Progenitor cell of endocrine pancreas (in vitro differentiated cells): ENCODE measurements around the gene CASP8AP2. TPM values are rescaled to one million over a fixed set of nuclear protein-coding genes. Genes with fewer than 3 reads are reported as not detected.

Source experiments
- DNase-seq: peaks from one replicate; pipeline ENCODE4 v3.0.0; 2021; ENCODE audit warnings: low spot score; ENCODE audit not compliant: unreplicated experiment
- H3K27ac Mint-ChIP-seq: 2 replicates; pipeline ENCODE4 v1.8.0; 2021; ENCODE audit warnings: mild to moderate bottlenecking, moderate library complexity, mixed read lengths
- H3K27me3 Mint-ChIP-seq: 2 replicates; pipeline ENCODE4 v1.8.0; 2021; ENCODE audit warnings: mixed read lengths
- H3K36me3 Mint-ChIP-seq: 2 replicates; pipeline ENCODE4 v1.8.0; 2022; ENCODE audit warnings: mixed read lengths; ENCODE audit not compliant: insufficient read depth
- H3K4me1 Mint-ChIP-seq: 2 replicates; pipeline ENCODE4 v1.8.0; 2021; ENCODE audit warnings: low read depth, mixed read lengths
- H3K4me3 Mint-ChIP-seq: 2 replicates; pipeline ENCODE4 v1.8.0; 2021; ENCODE audit warnings: low read depth, mild to moderate bottlenecking, moderate library complexity, mixed read lengths
- H3K9me3 Mint-ChIP-seq: 2 replicates; pipeline ENCODE4 v1.8.0; 2021; ENCODE audit warnings: low read depth, mixed read lengths
- total RNA-seq: library from RNA; stranded (reverse); gene quantifications from 2 replicates; pipeline ENCODE4 v1.2.1, GENCODE V29; 2021
- TF ChIP-seq, protein P1 (sequence below): fragments of 200-600 bp; sonication (generic); IDR thresholded peaks from one replicate; pipeline ENCODE4 v1.5.0; 2021; ENCODE audit warnings: antibody characterized with exemption, mild to moderate bottlenecking; ENCODE audit not compliant: unreplicated experiment

Gene CASP8AP2
- total RNA-seq, 1 donor from 2014 or later = 31.9 TPM

DNA sequence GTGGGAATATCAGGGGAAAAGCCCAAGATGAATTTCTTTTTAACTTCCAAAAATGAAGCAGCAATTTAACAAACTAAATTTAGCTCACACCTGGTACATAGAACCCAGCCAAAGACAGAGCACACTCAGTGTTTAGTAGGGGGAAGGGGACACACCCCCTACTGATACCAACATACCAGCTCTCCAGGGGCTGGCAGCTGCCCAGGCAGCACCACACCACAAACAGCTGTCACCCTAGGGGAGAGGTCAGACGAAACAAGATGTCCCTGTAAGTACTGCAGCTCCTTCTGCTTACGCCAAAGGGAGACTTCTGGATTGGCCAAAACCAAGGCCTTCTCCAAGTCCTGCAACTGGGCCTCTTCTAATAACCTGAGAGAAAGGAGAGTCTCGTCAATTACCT lies 36.1 kb upstream of the CASP8AP2 start:
- Mint-ChIP-seq H3K36me3 (peaks cover 18% of the 10 kb centered on the region), H3K4me3 (no peak overlapping the region)
- TF ChIP-seq, protein P1, sequence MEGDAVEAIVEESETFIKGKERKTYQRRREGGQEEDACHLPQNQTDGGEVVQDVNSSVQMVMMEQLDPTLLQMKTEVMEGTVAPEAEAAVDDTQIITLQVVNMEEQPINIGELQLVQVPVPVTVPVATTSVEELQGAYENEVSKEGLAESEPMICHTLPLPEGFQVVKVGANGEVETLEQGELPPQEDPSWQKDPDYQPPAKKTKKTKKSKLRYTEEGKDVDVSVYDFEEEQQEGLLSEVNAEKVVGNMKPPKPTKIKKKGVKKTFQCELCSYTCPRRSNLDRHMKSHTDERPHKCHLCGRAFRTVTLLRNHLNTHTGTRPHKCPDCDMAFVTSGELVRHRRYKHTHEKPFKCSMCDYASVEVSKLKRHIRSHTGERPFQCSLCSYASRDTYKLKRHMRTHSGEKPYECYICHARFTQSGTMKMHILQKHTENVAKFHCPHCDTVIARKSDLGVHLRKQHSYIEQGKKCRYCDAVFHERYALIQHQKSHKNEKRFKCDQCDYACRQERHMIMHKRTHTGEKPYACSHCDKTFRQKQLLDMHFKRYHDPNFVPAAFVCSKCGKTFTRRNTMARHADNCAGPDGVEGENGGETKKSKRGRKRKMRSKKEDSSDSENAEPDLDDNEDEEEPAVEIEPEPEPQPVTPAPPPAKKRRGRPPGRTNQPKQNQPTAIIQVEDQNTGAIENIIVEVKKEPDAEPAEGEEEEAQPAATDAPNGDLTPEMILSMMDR = no peak

DNA sequence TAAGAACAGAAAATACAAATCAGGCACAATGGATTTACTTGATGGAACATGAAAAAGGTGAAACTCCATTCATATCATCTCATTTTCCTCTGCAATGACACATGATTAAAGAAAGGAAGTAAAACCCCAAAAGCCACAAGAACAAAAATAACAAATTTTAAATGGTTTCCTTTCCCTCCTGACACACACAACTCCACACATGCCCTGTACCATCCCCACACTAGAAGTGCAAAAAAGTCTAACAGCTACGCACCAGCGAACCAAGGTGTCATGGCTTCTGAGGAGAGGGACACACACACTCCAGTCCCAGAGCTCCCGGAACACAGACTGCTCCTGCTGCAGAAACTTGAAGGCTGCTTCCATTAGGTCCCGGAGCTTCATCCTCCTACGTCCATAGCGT lies 35.4 kb upstream of the CASP8AP2 start:
- no peaks in the 10 kb centered on the region for H3K4me1 Mint-ChIP-seq
- DNase-seq = no peak
- TF ChIP-seq, protein P1 = no peak
- H3K27me3 Mint-ChIP-seq = no peaks in the 10 kb centered on the region
- no peaks in the 10 kb centered on the region for H3K9me3 Mint-ChIP-seq
- no peak overlapping the region for H3K27ac Mint-ChIP-seq
- peaks cover 16% of the 10 kb centered on the region for H3K36me3 Mint-ChIP-seq
- no peak overlapping the region for H3K4me3 Mint-ChIP-seq

More for the DNA sequence above, 36.1 kb upstream of the CASP8AP2 start:
- Mint-ChIP-seq H3K4me1 (no peaks in the 10 kb centered on the region), H3K9me3 (no peaks in the 10 kb centered on the region), H3K27ac (no peak overlapping the region), H3K27me3 (no peaks in the 10 kb centered on the region)
- no peak for DNase-seq

DNA sequence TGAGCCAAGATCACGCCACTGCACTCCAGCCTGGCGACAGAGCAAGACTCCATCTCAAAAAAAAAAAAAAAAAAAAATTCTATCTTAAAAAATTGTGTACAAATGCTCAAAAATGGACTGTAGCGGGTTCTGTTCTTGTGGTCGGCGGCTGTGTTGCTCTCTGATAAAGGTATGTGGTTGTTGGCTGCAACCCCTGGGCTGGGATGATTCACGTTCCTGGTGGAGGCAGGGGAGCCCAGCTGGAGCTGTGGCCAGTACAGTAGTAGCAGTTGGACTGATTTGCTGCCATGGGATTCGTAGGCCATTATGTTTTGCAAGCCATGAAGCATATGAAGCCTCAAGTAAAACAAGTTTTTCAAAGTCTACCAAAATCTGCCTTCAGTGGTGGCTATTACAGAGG lies 32.4 kb upstream of the CASP8AP2 start:
- H3K27me3 Mint-ChIP-seq = no peaks in the 10 kb centered on the region
- peaks cover 17% of the 10 kb centered on the region for H3K36me3 Mint-ChIP-seq
- TF ChIP-seq, protein P1 = no peak
- H3K9me3 Mint-ChIP-seq = no peaks in the 10 kb centered on the region
- peak overlapping the region; percentile 59 for H3K27ac Mint-ChIP-seq
- DNase-seq = no peak
- no peak overlapping the region for H3K4me3 Mint-ChIP-seq
- H3K4me1 Mint-ChIP-seq = no peaks in the 10 kb centered on the region

DNA sequence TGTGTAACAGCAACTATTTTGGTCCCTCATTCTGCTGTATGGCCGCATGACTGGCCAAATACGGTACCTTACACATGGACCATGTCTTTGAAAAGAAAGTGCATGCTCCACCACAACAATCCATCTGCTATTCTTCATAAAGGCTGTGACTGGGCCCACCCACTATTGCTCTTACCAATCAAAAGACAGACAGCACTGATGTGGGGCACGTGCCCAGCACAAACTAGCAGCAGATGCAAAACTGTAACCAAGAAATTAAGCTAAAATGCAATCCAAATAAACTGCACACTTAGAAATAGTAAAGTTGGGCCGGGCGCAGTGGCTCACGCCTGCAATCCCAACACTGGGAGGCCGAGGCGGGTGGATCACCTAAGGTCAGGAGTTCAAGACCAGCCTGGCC lies 30.6 kb upstream of the CASP8AP2 start:
- no peaks in the 10 kb centered on the region for H3K4me1 Mint-ChIP-seq
- TF ChIP-seq, protein P1 = no peak
- no peak for DNase-seq
- H3K9me3 Mint-ChIP-seq = no peaks in the 10 kb centered on the region
- H3K27ac Mint-ChIP-seq = no peak overlapping the region
- peaks cover 14% of the 10 kb centered on the region for H3K36me3 Mint-ChIP-seq
- no peaks in the 10 kb centered on the region for H3K27me3 Mint-ChIP-seq
- no peak overlapping the region for H3K4me3 Mint-ChIP-seq

DNA sequence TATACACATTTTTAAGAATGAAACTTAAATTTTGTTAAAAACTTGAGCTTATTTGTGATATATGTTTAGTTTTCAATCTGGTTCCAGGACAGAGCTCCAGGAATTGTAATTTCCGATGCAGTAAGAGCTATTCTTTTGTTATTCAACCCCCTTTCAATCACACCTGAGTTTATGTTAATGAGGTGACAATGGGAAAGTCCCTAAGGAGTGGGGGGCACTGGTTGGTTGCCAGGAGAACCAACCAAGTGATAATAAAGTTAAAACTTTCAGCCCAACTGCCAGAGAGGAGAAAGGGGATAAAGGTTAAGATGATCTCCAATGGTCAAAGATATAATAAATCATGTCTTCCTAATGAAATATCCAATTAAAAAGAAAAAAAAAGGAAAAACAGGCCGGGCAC lies 29.9 kb upstream of the CASP8AP2 start:
- H3K9me3 Mint-ChIP-seq = no peaks in the 10 kb centered on the region
- TF ChIP-seq, protein P1 = no peak
- no peak overlapping the region for H3K4me3 Mint-ChIP-seq
- H3K4me1 Mint-ChIP-seq = no peaks in the 10 kb centered on the region
- no peak overlapping the region for H3K27ac Mint-ChIP-seq
- no peaks in the 10 kb centered on the region for H3K27me3 Mint-ChIP-seq
- DNase-seq = no peak
- peaks cover 11% of the 10 kb centered on the region for H3K36me3 Mint-ChIP-seq
